ENCODE measurements around the gene DCAF11. TPM values are rescaled to one million over a fixed set of nuclear protein-coding genes. Genes with fewer than 3 reads are reported as not detected.

Gene DCAF11
- total and polyA plus RNA-seq, 2 of the 13 experiments (the other 11 are each of a cell fraction or from before 2014, with no cell fraction given), result 150 to 257 TPM

GRCh38 chr14:24093207-24093900 is 21.2 kb upstream of the DCAF11 start (continued):
- TF ChIP-seq HNF4A (CRISPR knock-in tag; IDR thresholded peaks at IDR 0.05) (no peak), ZNF496 (CRISPR knock-in tag; IDR thresholded peaks at IDR 0.05; ENCODE audit: insufficient replicate concordance) (no peak), ELF4 (CRISPR knock-in tag; IDR thresholded peaks at IDR 0.05; ENCODE audit: borderline replicate concordance) (no peak), ZNF788 (CRISPR knock-in tag; IDR thresholded peaks at IDR 0.05; ENCODE audit: borderline replicate concordance) (no peak), ATF7 (IDR thresholded peaks at IDR 0.05) (no peak), ATF7 (CRISPR knock-in tag; IDR thresholded peaks at IDR 0.05) (peak; percentile 83; the same call in 1 of the 2 replicates), CHCHD3 (CRISPR knock-in tag; IDR thresholded peaks at IDR 0.05) (peak; percentile 43; the same call in 1 of the 2 replicates), ZNF282 (IDR thresholded peaks at IDR 0.05; ENCODE audit: partially characterized antibody) (no peak), ZNF546 (CRISPR knock-in tag; conservative IDR thresholded peaks at IDR 0.05) (no peak), ZNF24 (IDR thresholded peaks at IDR 0.05) (no peak), HNF1A (IDR thresholded peaks at IDR 0.05; ENCODE audit: low read depth) (no peak), HNF1A (CRISPR knock-in tag; IDR thresholded peaks at IDR 0.05; ENCODE audit: borderline replicate concordance) (no peak), MLXIP (CRISPR knock-in tag; IDR thresholded peaks at IDR 0.05; ENCODE audit: borderline replicate concordance) (0 out of 2 replicates have a peak, but pooled peaks have one; percentile 17), ZNF354B (CRISPR knock-in tag; IDR thresholded peaks at IDR 0.05) (no peak), MIER2 (CRISPR knock-in tag; IDR thresholded peaks at IDR 0.05) (no peak), SMC3 (IDR thresholded peaks at IDR 0.05; ENCODE audit: low read length) (0 out of 2 replicates have a peak, but pooled peaks have one; percentile 16), FOXC1 (CRISPR knock-in tag; IDR thresholded peaks at IDR 0.05; ENCODE audit: borderline replicate concordance) (no peak), ZKSCAN5 (CRISPR knock-in tag; IDR thresholded peaks at IDR 0.05) (no peak), PAX8 (CRISPR knock-in tag; IDR thresholded peaks at IDR 0.05; ENCODE audit: borderline replicate concordance) (no peak)
- TF ChIP-seq, protein P1, sequence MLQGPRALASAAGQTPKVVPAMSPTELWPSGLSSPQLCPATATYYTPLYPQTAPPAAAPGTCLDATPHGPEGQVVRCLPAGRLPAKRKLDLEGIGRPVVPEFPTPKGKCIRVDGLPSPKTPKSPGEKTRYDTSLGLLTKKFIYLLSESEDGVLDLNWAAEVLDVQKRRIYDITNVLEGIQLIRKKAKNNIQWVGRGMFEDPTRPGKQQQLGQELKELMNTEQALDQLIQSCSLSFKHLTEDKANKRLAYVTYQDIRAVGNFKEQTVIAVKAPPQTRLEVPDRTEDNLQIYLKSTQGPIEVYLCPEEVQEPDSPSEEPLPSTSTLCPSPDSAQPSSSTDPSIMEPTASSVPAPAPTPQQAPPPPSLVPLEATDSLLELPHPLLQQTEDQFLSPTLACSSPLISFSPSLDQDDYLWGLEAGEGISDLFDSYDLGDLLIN (CRISPR knock-in tag; IDR thresholded peaks at IDR 0.05; ENCODE audit: borderline replicate concordance), result no peak
- TF ChIP-seq, protein P2, sequence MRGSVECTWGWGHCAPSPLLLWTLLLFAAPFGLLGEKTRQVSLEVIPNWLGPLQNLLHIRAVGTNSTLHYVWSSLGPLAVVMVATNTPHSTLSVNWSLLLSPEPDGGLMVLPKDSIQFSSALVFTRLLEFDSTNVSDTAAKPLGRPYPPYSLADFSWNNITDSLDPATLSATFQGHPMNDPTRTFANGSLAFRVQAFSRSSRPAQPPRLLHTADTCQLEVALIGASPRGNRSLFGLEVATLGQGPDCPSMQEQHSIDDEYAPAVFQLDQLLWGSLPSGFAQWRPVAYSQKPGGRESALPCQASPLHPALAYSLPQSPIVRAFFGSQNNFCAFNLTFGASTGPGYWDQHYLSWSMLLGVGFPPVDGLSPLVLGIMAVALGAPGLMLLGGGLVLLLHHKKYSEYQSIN (CRISPR knock-in tag; IDR thresholded peaks at IDR 0.05; ENCODE audit: borderline replicate concordance), result no peak
